Fibroblast of upper back skin (primary cell): ENCODE measurements around the gene MRTFB.

Experiments
- DNase-seq: peaks from one replicate; pipeline ENCODE4 v3.0.0-alpha.2; 2013

MRTFB gene

GRCh38 chr16:14300705-14301168 is 229.6 kb downstream of the MRTFB start:
- DNase-seq = peak; percentile 88

- DNase-seq = no peak
Observed at GRCh38 chr16:14301169-14302030, 230.3 kb downstream of the MRTFB start.

GRCh38 chr16:14302031-14302398 is 230.9 kb downstream of the MRTFB start:
- DNase-seq = peak; percentile 78

GRCh38 chr16:14302399-14303181 is 231.5 kb downstream of the MRTFB start:
- no peak for DNase-seq

- no peak for DNase-seq
Observed at GRCh38 chr16:14303182-14303618, 232.1 kb downstream of the MRTFB start.

- no peak for DNase-seq
Observed at GRCh38 chr16:14303639-14304394, 232.7 kb downstream of the MRTFB start.

- DNase-seq = no peak
Observed at GRCh38 chr16:14304891-14305460, 233.9 kb downstream of the MRTFB start.

GRCh38 chr16:14306485-14307058 is 235.5 kb downstream of the MRTFB start:
- DNase-seq = no peak

GRCh38 chr16:14307059-14307526 is 236.0 kb downstream of the MRTFB start:
- no peak for DNase-seq

- no peak for DNase-seq
Observed at GRCh38 chr16:14307527-14308367, 236.6 kb downstream of the MRTFB start.

GRCh38 chr16:14308368-14308723 is 237.2 kb downstream of the MRTFB start:
- DNase-seq = no peak

GRCh38 chr16:14309001-14309886 is 238.1 kb downstream of the MRTFB start:
- DNase-seq = peak; percentile 41

- DNase-seq = peak; percentile 70
Observed at GRCh38 chr16:14309906-14310305, 238.8 kb downstream of the MRTFB start.

GRCh38 chr16:14310519-14310991 is 239.4 kb downstream of the MRTFB start:
- peak; percentile 71 for DNase-seq

GRCh38 chr16:14314116-14314515 is 243.0 kb downstream of the MRTFB start:
- DNase-seq = no peak

- DNase-seq = no peak
Observed at GRCh38 chr16:14315683-14316320, 244.7 kb downstream of the MRTFB start.
